Measurements from ENCODE around the gene PSAP.

The PSAP gene

DNA sequence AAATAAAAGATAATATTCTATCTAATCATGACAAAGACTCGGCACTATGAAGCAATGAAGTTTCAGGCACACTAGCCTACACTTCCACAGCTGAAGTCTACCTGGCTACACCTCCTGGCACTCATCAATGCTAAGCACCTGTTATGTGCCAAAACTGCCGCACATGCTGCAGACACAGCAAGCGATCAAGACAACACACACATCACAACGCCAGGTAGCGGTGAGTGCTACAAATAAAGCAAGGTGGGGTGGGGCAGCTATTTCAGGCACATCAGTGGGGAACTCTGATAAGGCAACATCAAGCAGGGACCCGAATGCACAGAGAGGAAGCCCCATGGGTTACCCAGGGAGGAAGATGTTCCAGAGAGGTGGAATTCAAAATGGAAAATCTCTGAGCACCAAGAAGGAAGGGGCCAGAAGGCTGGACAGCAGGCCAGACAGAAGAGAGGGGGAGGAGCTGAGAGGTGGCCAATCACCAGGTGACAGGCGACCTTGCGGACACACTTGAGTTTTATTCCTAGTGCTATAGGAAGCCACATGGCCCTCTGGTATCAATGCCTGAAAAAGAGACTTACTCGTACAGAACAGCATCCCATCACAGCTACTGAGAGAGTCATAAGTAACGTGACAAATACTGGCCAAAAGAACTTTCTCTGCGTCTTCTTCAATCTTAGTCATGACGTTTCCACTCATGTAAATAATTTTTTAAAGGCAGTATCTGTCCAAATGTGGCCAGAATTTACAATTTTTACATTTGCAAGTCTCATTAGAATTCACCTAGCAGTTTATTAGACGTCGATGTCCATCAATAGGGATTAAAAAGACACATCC is 8.0 kb downstream of the PSAP start:
- DNase-seq (ENCODE audit: low read depth): no peak
- TF ChIP-seq, protein P1, sequence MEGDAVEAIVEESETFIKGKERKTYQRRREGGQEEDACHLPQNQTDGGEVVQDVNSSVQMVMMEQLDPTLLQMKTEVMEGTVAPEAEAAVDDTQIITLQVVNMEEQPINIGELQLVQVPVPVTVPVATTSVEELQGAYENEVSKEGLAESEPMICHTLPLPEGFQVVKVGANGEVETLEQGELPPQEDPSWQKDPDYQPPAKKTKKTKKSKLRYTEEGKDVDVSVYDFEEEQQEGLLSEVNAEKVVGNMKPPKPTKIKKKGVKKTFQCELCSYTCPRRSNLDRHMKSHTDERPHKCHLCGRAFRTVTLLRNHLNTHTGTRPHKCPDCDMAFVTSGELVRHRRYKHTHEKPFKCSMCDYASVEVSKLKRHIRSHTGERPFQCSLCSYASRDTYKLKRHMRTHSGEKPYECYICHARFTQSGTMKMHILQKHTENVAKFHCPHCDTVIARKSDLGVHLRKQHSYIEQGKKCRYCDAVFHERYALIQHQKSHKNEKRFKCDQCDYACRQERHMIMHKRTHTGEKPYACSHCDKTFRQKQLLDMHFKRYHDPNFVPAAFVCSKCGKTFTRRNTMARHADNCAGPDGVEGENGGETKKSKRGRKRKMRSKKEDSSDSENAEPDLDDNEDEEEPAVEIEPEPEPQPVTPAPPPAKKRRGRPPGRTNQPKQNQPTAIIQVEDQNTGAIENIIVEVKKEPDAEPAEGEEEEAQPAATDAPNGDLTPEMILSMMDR (IDR thresholded peaks at IDR 0.05; ENCODE audit: control insufficient read depth, insufficient read depth, low read depth, low read length, missing control alignments): no peak
- H3K4me3 ChIP-seq (ENCODE audit: control insufficient read depth, low read depth, low read length): no peak overlapping the region

DNA sequence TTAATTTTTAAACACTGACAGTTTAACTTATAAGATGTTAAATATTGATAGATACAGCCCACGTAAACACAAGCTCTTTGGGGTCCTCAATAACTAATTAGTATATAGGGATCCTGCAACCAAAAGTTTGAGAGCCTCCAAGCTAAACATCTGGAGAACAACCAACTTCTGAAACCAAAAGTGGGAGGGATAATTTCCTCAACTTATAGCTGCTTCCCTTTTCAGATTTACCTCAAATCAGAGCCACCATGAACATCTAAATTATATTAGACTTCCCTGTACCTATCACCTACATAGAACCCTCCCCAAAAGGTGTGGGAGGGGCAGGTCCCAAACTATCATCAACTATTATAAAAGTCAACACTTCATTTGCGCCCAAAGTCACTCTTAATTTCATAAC is 8.6 kb downstream of the PSAP start:
- no peak overlapping the region for H3K4me3 ChIP-seq (ENCODE audit: control insufficient read depth, low read depth, low read length)
- DNase-seq (ENCODE audit: low read depth): no peak
- TF ChIP-seq, protein P1 (IDR thresholded peaks at IDR 0.05; ENCODE audit: control insufficient read depth, insufficient read depth, low read depth, low read length, missing control alignments): no peak

DNA sequence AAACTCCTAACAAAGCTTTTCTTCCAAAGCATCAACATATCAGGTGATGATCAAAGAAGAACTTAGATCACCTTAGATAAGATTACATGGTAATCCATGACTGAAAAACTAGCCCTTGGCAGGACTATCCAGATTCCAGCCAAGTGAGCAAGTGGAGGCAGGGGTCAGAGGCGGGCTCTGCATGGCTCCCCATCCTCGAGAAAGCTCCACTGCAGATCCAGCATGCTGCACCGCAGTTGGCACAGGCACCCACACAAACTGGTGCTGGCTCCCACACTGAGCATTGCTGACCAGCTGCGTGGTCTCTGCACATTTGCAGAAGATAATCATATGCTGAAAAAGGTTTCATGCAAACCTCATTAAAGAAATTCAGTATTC is 10.1 kb downstream of the PSAP start:
- no peak overlapping the region for H3K4me3 ChIP-seq (ENCODE audit: control insufficient read depth, low read depth, low read length)
- TF ChIP-seq, protein P1 (IDR thresholded peaks at IDR 0.05; ENCODE audit: control insufficient read depth, insufficient read depth, low read depth, low read length, missing control alignments): no peak
- DNase-seq (ENCODE audit: low read depth): no peak

DNA sequence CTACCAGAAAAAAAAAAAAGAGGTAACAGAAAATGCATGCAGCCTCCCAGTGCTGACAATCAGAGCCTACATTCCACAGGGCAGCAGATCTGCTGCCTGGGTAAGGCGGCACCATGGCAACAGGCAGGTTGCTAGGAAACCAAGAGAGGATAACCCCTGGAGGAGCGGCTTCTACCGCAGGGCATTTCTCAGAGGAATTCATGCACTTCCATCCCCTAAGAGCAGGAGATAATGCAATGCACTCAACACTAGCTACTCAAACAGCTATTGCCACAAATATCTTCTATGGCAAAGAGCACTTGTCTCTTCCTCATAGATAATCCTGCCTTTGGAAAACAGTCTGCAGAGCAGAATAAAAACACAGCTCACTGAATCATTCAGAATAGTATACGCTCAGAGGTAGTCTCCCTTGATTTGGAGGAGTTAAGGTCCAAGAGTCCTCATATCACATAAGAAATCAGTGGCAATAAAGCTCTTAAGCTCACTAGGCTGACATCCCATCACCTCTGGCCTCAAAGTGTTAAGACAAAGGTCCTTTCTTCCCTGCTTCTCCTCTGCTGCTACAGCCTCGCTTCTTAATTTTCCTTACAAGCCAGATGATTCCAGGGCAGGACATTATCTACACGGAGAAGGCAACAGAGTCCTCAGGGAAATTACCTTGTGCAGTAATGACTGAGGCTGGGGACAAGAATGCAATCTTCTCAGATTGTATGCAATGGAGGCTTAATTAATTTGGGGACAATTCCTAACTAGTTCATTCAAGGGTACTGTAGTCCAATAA is 10.7 kb downstream of the PSAP start:
- TF ChIP-seq, protein P1 (IDR thresholded peaks at IDR 0.05; ENCODE audit: control insufficient read depth, insufficient read depth, low read depth, low read length, missing control alignments): no peak
- H3K4me3 ChIP-seq (ENCODE audit: control insufficient read depth, low read depth, low read length): no peak overlapping the region
- peak; percentile 94 for DNase-seq (ENCODE audit: low read depth)

DNA sequence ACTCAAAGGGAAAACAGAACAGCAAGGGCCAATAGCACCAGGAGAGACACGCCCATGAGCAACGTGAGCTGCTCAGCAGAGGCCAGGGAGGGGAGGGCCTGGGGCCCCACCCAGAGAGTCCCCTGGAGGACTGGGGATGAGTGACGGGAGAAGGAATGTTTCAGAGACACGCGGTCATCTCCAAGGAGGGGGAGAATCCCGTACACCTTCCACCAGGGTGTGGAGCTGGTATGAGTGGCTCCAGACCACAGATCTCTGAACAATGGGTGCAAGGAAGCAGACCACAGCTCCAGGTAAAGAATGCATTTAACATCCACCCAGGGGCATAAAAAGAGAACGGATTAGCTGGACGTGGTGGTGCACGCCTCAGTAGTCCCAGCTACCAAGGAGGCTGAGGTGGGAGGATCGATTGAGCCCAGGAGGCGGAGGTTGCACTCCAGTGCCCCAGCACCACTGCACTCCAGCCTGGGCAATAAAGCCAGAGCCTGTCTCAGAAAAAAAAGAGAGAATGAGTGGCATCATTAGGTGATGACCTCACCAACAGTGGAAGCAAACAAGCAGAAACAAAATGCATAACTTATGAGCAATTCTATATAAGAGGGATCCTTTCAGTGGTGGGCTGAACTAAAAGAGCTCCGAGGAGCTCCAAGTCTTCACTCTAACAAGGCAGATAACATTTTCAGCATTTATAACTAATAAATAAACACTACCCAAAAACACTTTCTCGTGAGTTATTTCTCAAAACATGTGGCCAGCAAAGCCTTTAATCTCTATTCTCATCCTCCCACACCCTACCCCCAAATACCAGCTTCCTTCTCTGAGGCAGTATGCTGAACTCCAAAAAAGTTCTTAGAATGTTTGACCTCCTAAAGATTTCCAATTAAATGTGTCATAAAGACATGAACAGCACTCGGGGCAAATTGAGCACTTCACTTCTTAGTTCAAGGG is 12.5 kb downstream of the PSAP start:
- no peak for DNase-seq (ENCODE audit: low read depth)
- TF ChIP-seq, protein P1 (IDR thresholded peaks at IDR 0.05; ENCODE audit: control insufficient read depth, insufficient read depth, low read depth, low read length, missing control alignments): no peak
- H3K4me3 ChIP-seq (ENCODE audit: control insufficient read depth, low read depth, low read length): no peak overlapping the region
